Sigmoid colon (tissue), 4 donors: Measurements from ENCODE around the gene SND1.

Source experiments
- POLR2A ChIP-seq, 2 donors: fragments of 450-650 bp; IDR thresholded peaks; one replicate each; pipeline ENCODE4 v1.6.1; 2016; ENCODE audit warnings: antibody characterized with exemption in 2 of 2, mild to moderate bottlenecking in 2 of 2, moderate library complexity in 2 of 2
- POLR2AphosphoS5 ChIP-seq, 4 donors: sonication (generic); formaldehyde crosslinking; IDR thresholded peaks; one replicate each; pipeline ENCODE4 v1.6.1; 2017; ENCODE audit warnings: antibody characterized with exemption in 4 of 4
- TF ChIP-seq, protein P1 (sequence below), 4 experiments: fragments of 450-650 bp in 3 of 4; fragments of 200-600 bp in 1 of 4; IDR thresholded peaks; one replicate each; pipeline ENCODE4 v1.5.1; 2016 to 2019; ENCODE audit warnings: antibody characterized with exemption in 4 of 4, mild to moderate bottlenecking in 3 of 4, moderate library complexity in 2 of 4

DNA sequence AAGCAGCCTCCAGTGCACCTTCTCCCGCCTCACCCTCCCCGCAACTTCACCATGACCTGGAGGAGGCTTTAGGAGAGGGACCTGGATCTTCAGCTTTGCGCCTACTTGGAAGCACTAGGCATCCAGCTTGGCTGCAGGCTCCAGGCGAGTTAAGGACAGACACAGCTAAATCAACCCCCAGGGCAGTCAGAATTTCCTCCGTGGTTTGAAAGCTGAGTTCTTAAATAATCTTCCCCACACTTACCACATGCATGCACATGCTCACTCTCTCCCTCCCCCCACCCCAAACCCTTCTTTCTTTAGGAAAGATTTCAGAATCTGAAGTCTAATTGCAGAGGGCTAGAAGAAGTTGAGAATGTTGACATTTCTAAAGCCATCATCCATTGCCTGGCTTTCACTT lies 416.0 kb downstream of the SND1 start:
- TF ChIP-seq, protein P1, sequence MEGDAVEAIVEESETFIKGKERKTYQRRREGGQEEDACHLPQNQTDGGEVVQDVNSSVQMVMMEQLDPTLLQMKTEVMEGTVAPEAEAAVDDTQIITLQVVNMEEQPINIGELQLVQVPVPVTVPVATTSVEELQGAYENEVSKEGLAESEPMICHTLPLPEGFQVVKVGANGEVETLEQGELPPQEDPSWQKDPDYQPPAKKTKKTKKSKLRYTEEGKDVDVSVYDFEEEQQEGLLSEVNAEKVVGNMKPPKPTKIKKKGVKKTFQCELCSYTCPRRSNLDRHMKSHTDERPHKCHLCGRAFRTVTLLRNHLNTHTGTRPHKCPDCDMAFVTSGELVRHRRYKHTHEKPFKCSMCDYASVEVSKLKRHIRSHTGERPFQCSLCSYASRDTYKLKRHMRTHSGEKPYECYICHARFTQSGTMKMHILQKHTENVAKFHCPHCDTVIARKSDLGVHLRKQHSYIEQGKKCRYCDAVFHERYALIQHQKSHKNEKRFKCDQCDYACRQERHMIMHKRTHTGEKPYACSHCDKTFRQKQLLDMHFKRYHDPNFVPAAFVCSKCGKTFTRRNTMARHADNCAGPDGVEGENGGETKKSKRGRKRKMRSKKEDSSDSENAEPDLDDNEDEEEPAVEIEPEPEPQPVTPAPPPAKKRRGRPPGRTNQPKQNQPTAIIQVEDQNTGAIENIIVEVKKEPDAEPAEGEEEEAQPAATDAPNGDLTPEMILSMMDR (IDR thresholded peaks at IDR 0.05), result no peak
- TF ChIP-seq POLR2AphosphoS5 (IDR thresholded peaks at IDR 0.05), result no peak
- no peak for TF ChIP-seq POLR2A (IDR thresholded peaks at IDR 0.05)
